T-helper 1 cell (primary cell): ENCODE results near the gene MYD88.

Experiments
- DNase-seq, 5 donors: peaks; one replicate each; pipeline ENCODE4 v3.0.0-alpha.2; 2012 to 2020

MYD88 gene

DNA sequence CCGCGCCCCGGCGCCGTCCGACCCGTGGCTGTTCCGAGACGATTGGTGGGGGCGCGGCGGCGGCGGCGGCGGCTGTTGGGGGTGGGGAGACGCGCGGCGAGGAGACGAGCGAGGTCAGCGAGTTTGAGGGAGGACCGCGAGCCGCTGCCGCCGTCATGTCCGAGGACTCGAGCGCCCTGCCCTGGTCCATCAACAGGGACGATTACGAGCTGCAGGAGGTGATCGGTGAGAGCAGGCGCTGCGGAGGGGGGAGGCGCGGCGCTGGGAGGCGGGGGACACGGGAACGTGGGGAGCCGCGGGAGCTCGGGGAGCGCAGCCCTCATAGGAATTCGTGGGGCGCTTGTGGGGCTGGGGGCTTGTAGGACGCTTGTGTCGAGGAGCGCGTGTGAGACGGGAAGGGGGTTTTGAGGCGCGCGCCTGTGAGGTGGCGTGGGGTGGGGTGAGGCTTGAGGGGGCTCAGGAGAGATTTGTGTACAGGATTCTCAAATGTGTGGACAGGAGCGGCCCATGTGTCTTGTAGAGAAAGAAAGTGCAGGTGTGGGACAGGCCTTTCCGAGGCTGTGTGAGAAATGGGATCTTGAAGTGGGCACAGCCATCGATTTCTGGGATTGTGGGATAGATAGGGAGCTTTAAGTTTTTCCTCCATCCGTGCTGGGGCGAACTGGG, 27.4 kb downstream of the MYD88 start:
- DNase-seq = no peak

DNA sequence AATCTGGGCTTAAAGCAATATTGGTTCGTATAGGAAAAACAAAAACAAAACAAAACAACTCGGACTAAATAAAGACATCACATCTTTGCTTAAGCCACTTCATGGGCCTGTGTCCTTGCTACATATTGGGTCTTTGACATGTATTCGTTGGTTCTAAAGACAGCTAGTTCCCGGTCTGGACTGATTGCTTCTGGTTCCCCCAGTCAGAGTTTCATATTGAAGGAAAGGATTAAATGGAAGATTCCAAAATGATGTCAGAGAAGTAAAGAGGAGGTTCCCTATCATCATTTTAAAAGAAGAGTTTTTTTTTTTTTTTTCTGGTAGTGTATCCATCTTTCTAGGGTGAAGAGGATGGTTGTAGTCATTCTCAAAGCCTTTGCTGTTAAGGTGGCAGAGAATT, 29.1 kb downstream of the MYD88 start:
- no peak for DNase-seq

DNA sequence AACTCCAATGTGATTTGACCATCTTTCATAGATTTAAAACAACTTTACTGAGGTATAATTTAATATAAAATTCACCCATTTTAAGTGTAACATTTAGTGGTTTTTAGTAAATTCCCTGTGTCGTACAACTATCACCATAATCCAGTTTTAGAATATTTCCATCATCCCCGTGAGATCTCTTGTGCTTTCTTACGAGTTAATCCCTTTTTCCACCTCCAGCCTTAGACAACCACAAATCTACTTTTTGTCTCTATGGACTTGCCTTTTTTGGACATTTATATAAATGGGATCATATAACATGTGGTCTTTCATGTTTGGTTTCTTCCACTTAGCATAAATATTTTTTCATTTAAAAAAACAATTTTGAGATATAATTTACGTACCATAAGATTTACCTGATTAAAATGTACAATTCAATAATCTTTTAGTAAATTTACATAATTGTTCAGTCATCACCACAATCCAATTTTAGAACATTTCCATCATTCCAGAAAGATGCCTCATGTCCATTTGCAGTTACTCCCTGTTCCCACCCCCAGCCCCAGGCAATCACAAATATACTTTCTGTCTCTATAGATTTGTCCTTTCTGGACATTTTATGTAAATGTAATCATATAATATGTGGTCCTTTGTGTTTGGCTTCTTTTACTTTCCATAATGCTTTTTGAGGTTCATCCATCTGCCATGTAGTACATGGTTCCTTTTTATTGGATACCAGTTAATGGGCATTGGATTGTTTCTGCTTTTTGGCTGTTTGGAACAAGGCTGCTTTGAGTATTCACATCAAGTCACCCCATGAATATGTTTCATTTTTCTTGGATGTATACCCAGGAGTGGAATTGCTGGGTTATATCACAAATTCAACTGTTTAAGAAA, 29.9 kb downstream of the MYD88 start:
- DNase-seq = no peak

DNA sequence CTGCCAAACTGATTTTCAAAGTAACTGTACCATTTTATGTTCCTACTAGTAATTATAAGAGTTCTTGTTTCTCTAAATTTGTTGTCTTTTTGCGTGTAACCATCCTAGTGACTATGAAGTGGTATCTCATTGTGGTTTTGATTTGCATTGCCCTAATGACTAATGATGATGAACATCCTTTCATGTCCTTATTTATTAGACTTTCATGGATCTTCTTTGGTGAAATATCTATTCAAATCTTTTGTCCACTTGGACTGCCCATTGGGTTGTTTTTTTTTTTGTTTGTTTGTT, 30.5 kb downstream of the MYD88 start:
- DNase-seq = peak in 1 of 5 donors; percentile 41

DNA sequence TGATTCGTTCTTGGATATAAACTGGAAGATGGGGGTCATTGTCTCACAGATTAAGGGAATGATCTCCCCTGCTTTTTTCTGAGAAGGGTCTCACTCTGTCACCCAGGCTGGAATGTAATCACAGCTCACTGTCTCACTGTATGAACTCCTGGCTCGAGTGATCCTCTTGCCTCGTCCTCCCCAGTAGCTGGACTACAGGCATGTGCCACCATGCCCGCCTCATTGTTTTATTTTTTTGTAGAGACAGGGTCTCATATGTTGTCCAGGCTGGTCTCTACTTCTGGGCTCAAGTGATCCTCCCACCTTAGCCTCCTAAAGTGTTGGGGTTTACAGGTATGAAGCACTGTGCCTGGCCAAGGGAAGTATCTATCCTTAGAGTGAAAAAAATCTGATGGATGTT, 32.3 kb downstream of the MYD88 start:
- DNase-seq = no peak

DNA sequence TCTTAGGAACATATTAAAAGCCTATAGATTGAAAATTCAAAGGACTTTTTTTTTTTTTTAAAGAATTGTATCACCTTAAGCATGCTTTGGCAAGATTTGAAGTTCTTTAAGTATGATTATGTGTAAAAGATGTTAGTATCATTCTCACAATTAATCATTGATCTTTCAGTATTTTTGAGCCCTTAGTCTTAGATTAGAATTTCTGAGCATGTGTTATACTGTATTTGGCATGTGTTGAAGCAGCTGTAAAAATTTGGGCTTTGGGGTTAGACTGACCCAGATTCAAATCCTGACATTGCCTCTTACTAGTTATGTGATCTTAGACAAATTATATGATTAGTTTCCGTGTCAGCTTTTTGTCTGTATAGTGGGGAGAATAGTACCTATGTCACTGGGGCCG, 33.2 kb downstream of the MYD88 start:
- no peak for DNase-seq

DNA sequence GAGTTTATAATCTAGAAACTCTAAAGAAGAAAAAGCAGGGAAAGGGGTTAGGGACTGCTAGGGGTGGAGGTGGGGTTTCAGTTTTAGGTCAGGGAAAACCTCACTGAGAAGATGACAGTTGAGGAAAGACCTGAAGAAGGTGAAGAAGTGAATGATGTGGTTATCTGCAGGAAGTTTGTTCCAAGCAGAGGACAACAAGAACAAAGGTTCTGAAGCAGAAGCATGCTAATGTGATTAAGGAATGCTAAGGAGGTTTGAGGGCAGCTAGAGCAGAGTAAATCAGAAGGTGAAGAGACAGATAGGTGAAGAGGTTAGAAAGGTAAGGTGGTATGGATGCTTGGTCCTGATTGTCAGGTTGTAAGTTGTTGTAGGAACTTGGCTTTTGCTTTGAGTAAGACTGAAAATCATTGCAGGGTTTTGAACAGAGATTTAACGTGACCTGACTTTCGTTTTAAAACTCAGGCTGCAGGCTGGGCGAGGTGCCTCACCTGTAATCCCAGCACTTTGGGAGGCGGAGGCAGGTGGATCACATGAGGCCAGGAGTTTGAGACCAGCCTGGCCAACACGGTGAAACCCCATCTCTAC, 35.5 kb downstream of the MYD88 start:
- peak in 1 of 5 donors; percentile 20 for DNase-seq

DNA sequence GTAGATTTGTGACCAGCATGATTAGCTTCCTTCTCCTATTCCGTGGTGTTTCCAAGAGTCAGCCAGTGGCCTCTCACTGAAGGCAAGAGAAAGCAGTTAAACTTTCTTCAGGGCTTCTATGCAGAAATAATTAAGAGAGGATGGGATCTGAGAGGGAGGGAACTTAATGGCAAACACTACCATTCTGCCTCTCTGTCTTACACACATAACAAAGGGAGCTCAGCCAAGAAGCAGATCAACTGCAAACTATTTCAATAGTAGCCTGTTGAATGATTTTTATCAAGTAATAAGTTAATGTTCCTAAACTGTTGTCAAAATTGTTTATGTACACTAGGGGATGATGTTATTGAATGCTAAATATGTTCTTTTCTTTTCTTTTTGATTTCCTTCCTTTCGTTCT, 38.7 kb downstream of the MYD88 start:
- DNase-seq = no peak

DNA sequence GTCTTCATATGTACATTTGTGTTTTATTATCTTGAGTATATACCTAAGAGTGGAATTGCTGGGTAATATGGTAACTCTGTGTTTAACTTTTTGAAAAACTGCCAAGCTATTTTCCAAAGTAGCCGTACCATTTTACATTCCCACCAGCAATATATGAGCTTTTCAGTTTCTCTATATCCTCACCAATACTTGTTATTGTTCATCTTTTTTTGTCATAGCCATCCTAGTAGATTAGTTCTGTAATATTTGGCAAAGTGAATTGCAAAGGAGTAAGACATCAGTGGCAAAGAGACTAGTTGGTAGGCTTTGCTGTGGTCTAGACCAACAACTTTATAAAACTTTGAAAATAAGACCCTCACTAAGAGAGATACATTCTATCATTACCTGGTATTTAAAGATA, 48.3 kb downstream of the MYD88 start:
- no peak for DNase-seq

DNA sequence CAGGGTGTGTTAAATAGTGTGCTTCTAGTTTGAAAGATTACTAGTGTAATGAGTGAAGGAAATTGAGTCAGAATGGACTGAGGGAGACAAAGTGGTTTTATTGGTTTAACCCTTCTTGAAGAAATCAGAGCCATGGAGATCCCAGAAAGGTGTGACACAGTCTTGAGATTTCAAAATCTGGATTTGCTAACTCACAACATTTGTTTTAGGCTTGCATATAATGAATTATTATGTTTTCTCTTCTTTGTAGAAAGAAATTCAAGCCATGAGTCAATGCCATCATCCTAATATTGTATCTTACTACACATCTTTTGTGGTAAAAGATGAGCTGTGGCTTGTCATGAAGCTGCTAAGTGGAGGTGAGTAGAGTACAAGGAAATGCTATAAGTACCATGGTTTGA, 52.0 kb downstream of the MYD88 start:
- DNase-seq = peak in 1 of 5 donors; percentile 20
